ENCODE data around the gene CCT7. TPM values are rescaled to one million over a fixed set of nuclear protein-coding genes. Genes with fewer than 3 reads are reported as not detected.

Gene CCT7
- total RNA-seq, 2 donors from 2014 or later: 305 to 384 TPM

GRCh38 chr2:73233154-73233931 is 765 bp upstream of the CCT7 start, which contains the start of gene PRADC1:
TSS of gene PRADC1 (minus strand) at chr2:73233239. CDS start at chr2:73233160, 79 bp downstream.
- Mint-ChIP-seq H3K4me1 (ENCODE audit: low read depth) (peaks cover 32% of the 10 kb centered on the region), H3K27me3 (ENCODE audit: low read depth) (no peaks in the 10 kb centered on the region), H3K4me3 (peak within 1 kb of the TSS; percentile 96 to 97), H3K9me3 (no peaks in the 10 kb centered on the region), H3K36me3 (ENCODE audit: insufficient read depth in 2 of 2) (peaks cover 4 to 8% of the 10 kb centered on the region in 2 donors), H3K27ac (peak within 1 kb of the TSS; percentile 96)
- ATAC-seq (replicated peaks in 1 of 2) (peak; percentile 90 to 91), DNase-seq (peak; percentile 95 to 97)

GRCh38 chr2:73235315-73236028 is 1.4 kb downstream of the CCT7 start:
- Mint-ChIP-seq H3K4me3 (peak overlapping the region; percentile 96 to 97), H3K4me1 (ENCODE audit: low read depth) (peaks cover 47% of the 10 kb centered on the region), H3K36me3 (ENCODE audit: insufficient read depth in 2 of 2) (peaks cover 8 to 11% of the 10 kb centered on the region in 2 donors), H3K27me3 (ENCODE audit: low read depth) (no peaks in the 10 kb centered on the region), H3K27ac (peak overlapping the region; percentile 96), H3K9me3 (no peaks in the 10 kb centered on the region)
- DNase-seq (no peak), ATAC-seq (replicated peaks in 1 of 2) (no peak)

GRCh38 chr2:73237168-73237567 is 3.1 kb downstream of the CCT7 start:
- Mint-ChIP-seq H3K4me3 (peak overlapping the region; percentile 96 to 97), H3K27ac (peak overlapping the region; percentile 96), H3K27me3 (ENCODE audit: low read depth) (no peaks in the 10 kb centered on the region), H3K9me3 (no peaks in the 10 kb centered on the region), H3K36me3 (ENCODE audit: insufficient read depth in 2 of 2) (peaks cover 8 to 18% of the 10 kb centered on the region in 2 donors), H3K4me1 (ENCODE audit: low read depth) (peaks cover 47% of the 10 kb centered on the region)
- ATAC-seq (replicated peaks in 1 of 2) (no peak), DNase-seq (no peak)

- Mint-ChIP-seq H3K4me3 (peak overlapping the region in 1 of 2 donors; percentile 51), H3K36me3 (ENCODE audit: insufficient read depth in 2 of 2) (peaks cover 8 to 18% of the 10 kb centered on the region in 2 donors)
These were observed 4.0 kb downstream of the CCT7 start for GRCh38 chr2:73238149-73238548.

GRCh38 chr2:73238976-73239375 is 4.9 kb downstream of the CCT7 start:
- peaks cover 51% of the 10 kb centered on the region for H3K4me1 Mint-ChIP-seq (ENCODE audit: low read depth)
- H3K4me3 Mint-ChIP-seq: no peak overlapping the region
- H3K36me3 Mint-ChIP-seq (ENCODE audit: insufficient read depth in 2 of 2): peaks cover 8 to 18% of the 10 kb centered on the region in 2 donors

More at GRCh38 chr2:73238149-73238548, 4.0 kb downstream of the CCT7 start:
- H3K27me3 Mint-ChIP-seq (ENCODE audit: low read depth): no peaks in the 10 kb centered on the region
- H3K9me3 Mint-ChIP-seq: no peaks in the 10 kb centered on the region
- peak overlapping the region; percentile 90 for H3K27ac Mint-ChIP-seq
- no peak for DNase-seq
- ATAC-seq (replicated peaks in 1 of 2): no peak
- peaks cover 47% of the 10 kb centered on the region for H3K4me1 Mint-ChIP-seq (ENCODE audit: low read depth)

GRCh38 chr2:73239776-73240175 is 5.7 kb downstream of the CCT7 start:
- no peak overlapping the region for H3K4me3 Mint-ChIP-seq
- H3K4me1 Mint-ChIP-seq (ENCODE audit: low read depth): peaks cover 56% of the 10 kb centered on the region
- H3K36me3 Mint-ChIP-seq (ENCODE audit: insufficient read depth in 2 of 2): peaks cover 8 to 21% of the 10 kb centered on the region in 2 donors
- ATAC-seq (replicated peaks in 1 of 2): no peak
- no peaks in the 10 kb centered on the region for H3K9me3 Mint-ChIP-seq
- H3K27ac Mint-ChIP-seq: peak overlapping the region; percentile 90
- no peak for DNase-seq
- H3K27me3 Mint-ChIP-seq (ENCODE audit: low read depth): no peaks in the 10 kb centered on the region

More at GRCh38 chr2:73238976-73239375, 4.9 kb downstream of the CCT7 start:
- Mint-ChIP-seq H3K27me3 (ENCODE audit: low read depth) (no peaks in the 10 kb centered on the region), H3K9me3 (no peaks in the 10 kb centered on the region), H3K27ac (peak overlapping the region; percentile 90)
- no peak for ATAC-seq (replicated peaks in 1 of 2)
- no peak for DNase-seq

- H3K4me1 Mint-ChIP-seq (ENCODE audit: low read depth): peaks cover 26% of the 10 kb centered on the region
- H3K27me3 Mint-ChIP-seq (ENCODE audit: low read depth): no peaks in the 10 kb centered on the region
- no peak for DNase-seq
- H3K4me3 Mint-ChIP-seq: no peak overlapping the region
- H3K36me3 Mint-ChIP-seq (ENCODE audit: insufficient read depth in 2 of 2): peaks cover 17 to 33% of the 10 kb centered on the region in 2 donors
- peak overlapping the region; percentile 70 for H3K27ac Mint-ChIP-seq
- H3K9me3 Mint-ChIP-seq: no peaks in the 10 kb centered on the region
- no peak for ATAC-seq (replicated peaks in 1 of 2)
These were observed 9.9 kb downstream of the CCT7 start for GRCh38 chr2:73243884-73244570.

- ATAC-seq (replicated peaks in 1 of 2): peak; percentile 55 to 90
- peaks cover 19 to 35% of the 10 kb centered on the region in 2 donors for H3K36me3 Mint-ChIP-seq (ENCODE audit: insufficient read depth in 2 of 2)
- H3K9me3 Mint-ChIP-seq: no peaks in the 10 kb centered on the region
These were observed 10.5 kb downstream of the CCT7 start for GRCh38 chr2:73244580-73244979.

GRCh38 chr2:73246850-73247249 is 12.7 kb downstream of the CCT7 start:
- ATAC-seq (replicated peaks in 1 of 2): no peak
- no peak for DNase-seq
- Mint-ChIP-seq H3K27me3 (ENCODE audit: low read depth) (no peaks in the 10 kb centered on the region), H3K36me3 (ENCODE audit: insufficient read depth in 2 of 2) (peaks cover 21 to 32% of the 10 kb centered on the region in 2 donors), H3K9me3 (no peaks in the 10 kb centered on the region), H3K4me1 (ENCODE audit: low read depth) (peaks cover 19% of the 10 kb centered on the region), H3K27ac (peak overlapping the region; percentile 66), H3K4me3 (no peak overlapping the region)

More at GRCh38 chr2:73244580-73244979, 10.5 kb downstream of the CCT7 start:
- no peak overlapping the region for H3K4me3 Mint-ChIP-seq
- H3K27ac Mint-ChIP-seq: peak overlapping the region; percentile 70
- H3K4me1 Mint-ChIP-seq (ENCODE audit: low read depth): peaks cover 21% of the 10 kb centered on the region
- no peaks in the 10 kb centered on the region for H3K27me3 Mint-ChIP-seq (ENCODE audit: low read depth)
- no peak for DNase-seq

GRCh38 chr2:73249636-73250035 is 15.5 kb downstream of the CCT7 start:
- Mint-ChIP-seq H3K4me1 (ENCODE audit: low read depth) (peaks cover 8% of the 10 kb centered on the region), H3K36me3 (ENCODE audit: insufficient read depth in 2 of 2) (peaks cover 21 to 32% of the 10 kb centered on the region in 2 donors), H3K4me3 (no peak overlapping the region), H3K27me3 (ENCODE audit: low read depth) (no peaks in the 10 kb centered on the region), H3K27ac (peak overlapping the region; percentile 89), H3K9me3 (no peaks in the 10 kb centered on the region)
- no peak for DNase-seq
- ATAC-seq (replicated peaks in 1 of 2): no peak

GRCh38 chr2:73250872-73251846 is 17.1 kb downstream of the CCT7 start:
- Mint-ChIP-seq H3K27ac (no peak overlapping the region), H3K27me3 (ENCODE audit: low read depth) (no peaks in the 10 kb centered on the region), H3K36me3 (ENCODE audit: insufficient read depth in 2 of 2) (peaks cover 14 to 27% of the 10 kb centered on the region in 2 donors), H3K9me3 (no peaks in the 10 kb centered on the region), H3K4me3 (no peak overlapping the region), H3K4me1 (ENCODE audit: low read depth) (peaks cover 5% of the 10 kb centered on the region)
- DNase-seq: no peak
- no peak for ATAC-seq (replicated peaks in 1 of 2)
